HG02678 (cell line): ENCODE results near the gene NT5C2.

Experiments
- ATAC-seq: cut with Tn5 transposase; IDR thresholded peaks from one replicate; pipeline ENCODE4 v1.9.1; 2021; ENCODE audit warnings: mild to moderate bottlenecking, moderate library complexity; ENCODE audit not compliant: unreplicated experiment

Gene NT5C2

GRCh38 chr10:103066141-103067098 lies 126.7 kb downstream of the NT5C2 start:
- ATAC-seq = no peak

- ATAC-seq = no peak
Observed at GRCh38 chr10:103064956-103065355, 128.1 kb downstream of the NT5C2 start.

- ATAC-seq = no peak
Observed at GRCh38 chr10:103062854-103063590, 130.1 kb downstream of the NT5C2 start.

DNA sequence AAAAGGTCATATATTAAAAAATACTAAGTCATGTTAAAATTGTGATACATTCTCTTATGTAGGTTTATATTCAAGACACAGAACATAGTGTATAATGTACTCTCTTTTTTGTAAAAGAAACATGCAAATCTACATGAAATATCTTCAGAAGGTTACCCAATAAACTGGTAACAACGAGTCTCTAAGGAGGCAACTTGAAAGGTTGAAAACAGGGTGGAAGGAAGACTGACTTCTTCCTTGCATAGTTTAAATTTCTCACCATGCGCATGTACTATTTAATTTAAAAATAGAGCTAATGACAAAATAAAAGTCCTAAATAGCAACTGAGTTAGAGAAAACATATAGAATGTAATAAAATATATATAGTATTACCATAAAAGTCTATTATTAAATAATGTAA lies 132.5 kb downstream of the NT5C2 start:
- no peak for ATAC-seq

- ATAC-seq = no peak
Observed at GRCh38 chr10:103058034-103058433, 135.0 kb downstream of the NT5C2 start.

DNA sequence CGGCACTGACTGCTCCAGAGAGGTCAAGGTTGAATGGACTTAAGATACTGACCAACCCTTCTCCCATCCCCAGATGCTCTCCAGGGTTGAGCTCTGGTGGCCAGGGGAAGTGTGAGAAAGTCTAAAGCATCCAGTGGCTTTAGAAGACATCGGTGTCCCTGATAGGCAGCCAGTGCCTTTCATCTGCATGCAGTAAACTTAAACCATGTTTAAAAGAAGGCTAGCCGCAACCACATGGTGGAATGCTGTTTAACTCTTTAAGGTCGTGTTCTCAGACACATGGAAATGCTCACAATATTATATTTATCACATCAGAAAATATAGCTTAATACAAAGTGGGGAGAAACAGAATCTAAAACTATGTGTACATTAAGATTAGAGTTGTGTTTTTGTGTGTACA lies 138.0 kb downstream of the NT5C2 start:
- no peak for ATAC-seq

DNA sequence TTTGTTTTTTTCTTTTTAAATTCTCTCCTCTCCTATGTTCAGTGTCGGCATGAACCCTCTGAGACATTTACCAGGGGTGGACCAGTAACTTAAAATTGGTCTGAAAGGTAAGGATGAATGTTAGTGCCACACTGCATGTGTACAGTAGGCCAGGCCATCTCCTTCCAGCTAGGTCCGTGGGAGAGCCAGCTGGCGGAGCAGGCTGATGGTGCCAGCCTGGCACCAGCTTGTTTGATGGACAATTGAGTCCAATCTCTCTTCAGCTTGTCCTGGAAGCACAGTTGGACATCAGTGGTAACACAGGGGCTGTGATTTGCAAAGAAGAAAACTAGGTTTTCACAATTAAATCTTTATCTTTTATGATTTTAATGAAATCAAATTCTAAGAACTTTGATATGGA lies 138.5 kb downstream of the NT5C2 start:
- ATAC-seq = no peak

DNA sequence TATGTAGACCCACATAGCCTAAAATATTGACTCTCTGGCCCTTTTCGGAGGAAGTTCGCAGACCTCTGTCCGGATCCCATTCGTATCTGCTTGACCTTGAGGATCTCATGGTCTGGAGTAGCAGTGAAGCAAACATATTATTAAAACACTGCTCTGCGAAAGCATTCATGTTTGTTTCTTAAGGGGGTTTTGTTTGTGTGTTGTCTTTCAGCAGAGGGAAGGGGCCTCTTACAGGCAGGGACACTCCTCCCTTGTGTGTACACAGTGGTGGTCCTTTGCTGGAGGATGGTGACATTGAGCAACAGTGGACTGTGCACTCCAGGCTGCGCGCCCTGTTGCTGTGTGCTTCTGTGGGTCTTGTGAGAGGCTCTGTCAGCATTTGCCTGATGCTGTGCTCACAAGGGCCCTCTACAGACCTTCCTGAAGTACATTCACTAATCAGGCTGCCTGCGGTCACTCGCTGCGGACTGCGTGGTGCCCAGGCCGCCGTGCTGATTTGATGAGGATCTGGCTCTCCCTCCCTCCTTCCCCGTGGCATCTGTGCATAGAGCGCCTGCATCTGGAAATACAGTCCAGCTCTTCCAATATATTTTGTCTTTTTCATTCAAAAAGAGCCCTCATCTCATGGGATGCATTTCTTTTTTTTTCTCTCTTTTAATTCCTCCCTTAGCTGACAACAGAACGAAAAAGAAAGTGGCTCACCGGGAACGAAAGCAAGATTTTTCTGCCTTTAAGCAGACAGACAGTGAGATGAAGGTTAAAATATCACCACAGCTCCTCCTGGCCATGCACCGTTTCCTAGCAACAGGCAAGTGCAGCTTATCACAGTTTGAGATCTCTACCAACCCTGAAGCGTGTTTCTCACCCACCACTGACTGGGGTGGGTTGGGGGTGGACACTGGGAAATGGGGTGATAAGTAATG lies 139.2 kb downstream of the NT5C2 start:
- peak; percentile 94 for ATAC-seq

GRCh38 chr10:103049237-103049636 lies 143.8 kb downstream of the NT5C2 start:
- no peak for ATAC-seq

DNA sequence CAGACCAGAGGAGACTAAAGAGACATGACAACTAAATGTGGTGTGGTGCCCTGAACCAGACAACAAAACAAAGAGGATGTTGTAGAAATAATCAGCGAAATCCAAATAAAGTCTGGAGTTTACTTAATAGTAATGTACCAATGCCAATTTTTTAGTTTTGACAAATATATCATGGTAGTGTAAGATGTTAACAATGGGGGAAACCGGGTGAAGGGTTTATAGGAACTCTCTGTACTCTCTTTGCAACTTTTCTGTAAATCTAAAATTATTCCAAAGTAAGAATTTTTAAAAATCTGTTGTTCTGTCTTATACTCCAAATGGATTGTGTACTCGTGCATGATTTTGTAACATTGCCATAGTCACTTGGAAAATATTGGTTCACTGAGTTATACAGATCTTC lies 145.7 kb downstream of the NT5C2 start:
- ATAC-seq = no peak

DNA sequence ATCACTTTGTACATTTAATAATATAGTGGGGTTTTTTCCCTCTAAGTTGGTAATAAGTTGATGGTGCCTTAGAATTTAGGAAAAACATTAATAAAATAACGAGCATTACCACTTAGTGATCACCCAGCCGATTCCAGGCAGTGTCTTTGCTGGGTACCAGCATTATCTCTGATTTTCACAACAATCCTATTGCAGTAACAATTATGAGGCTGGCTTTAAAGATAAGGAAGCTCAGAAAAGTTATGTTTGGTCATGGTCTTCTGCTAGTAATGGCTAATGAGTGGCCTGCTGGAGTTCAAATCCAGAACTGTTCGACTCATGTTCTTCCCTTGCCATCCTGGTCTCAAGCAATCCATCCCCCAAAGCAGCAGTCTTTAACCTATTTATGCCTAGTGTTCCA lies 147.1 kb downstream of the NT5C2 start:
- no peak for ATAC-seq

DNA sequence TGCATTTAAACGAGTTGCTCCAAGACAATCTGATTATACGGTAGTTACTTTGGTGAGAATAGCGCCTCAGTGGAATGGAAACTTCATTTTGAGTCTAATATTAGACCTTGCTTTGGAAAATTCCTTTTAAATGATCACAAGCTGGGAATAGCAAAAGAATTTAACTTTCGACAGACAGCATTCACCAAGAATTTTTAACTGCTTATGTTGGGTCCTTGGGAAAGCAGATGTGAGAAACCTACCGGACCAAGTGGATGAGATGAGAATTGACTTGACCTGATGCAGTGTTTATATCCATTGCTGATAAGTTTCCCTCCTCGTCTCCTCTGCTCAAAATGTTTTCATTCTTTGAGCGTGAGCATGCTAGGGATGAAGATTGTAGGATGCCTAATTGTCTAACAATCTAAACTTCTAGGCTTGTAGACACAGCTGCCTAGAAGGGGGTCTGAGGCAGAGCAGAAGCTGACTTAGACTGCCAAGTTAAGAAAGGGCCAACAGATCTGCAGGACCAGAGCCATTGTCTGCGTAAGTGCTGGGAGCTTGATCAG lies 148.1 kb downstream of the NT5C2 start:
- ATAC-seq = no peak

- ATAC-seq = no peak
Observed at GRCh38 chr10:103042908-103043307, 150.2 kb downstream of the NT5C2 start.

DNA sequence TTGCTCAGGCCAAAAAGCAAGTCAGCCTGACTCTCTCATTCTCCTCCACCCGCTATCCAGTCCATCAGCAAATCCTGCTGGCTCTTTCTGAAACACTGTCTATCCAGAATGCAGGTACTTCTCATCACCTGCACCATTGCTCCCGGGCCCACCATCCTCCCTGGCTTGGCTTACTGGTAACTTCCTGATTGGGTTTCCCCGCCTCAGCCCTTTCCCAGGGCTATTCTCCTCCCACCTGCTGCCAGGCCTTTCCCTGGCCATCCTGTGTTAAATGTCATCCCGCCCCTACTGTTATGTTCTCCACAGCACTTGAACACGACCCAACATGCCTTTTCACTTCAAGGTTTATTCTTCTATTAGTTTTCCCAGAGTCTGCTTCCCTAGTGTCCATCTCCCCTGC lies 150.9 kb downstream of the NT5C2 start:
- no peak for ATAC-seq

- no peak for ATAC-seq
Observed at GRCh38 chr10:103041391-103041790, 151.7 kb downstream of the NT5C2 start.

- no peak for ATAC-seq
Observed at GRCh38 chr10:103040418-103040817, 152.7 kb downstream of the NT5C2 start.

GRCh38 chr10:103038570-103038969 lies 154.5 kb downstream of the NT5C2 start:
- ATAC-seq = no peak
